SK-N-SH (cell line): ENCODE measurements around the gene BUD31. TPM values are rescaled to one million over a fixed set of nuclear protein-coding genes. Genes with fewer than 3 reads are reported as not detected.

Experiments used
- CTCF ChIA-PET: fragments of 300-600, 350-600 bp; formaldehyde crosslinking; extraction: SDS; loops from one replicate; lab custom pipeline; 2021; lab: Yijun Ruan, JAX
- POLR2A ChIA-PET: fragments of 350-600 bp; sonication (Branson Sonifier 250); formaldehyde crosslinking; extraction: SDS; loops from one replicate; lab custom pipeline; 2020; ENCODE audit warnings: antibody characterized with exemption, inconsistent platforms; lab: Yijun Ruan, JAX
- DNase-seq: peaks from one replicate; pipeline ENCODE4 v3.0.0; 2012
- H2AFZ ChIP-seq: fragments of 200-600 bp; sonication (generic); 2 replicates; pipeline ENCODE4 v1.8.1; 2016; ENCODE audit warnings: antibody characterized with exemption, mild to moderate bottlenecking, low read depth
- H3F3A ChIP-seq: fragments of 200-600 bp; sonication (generic); replicated peaks from 2 replicates; pipeline ENCODE3; 2016; ENCODE audit warnings: antibody characterized with exemption, mild to moderate bottlenecking; ENCODE audit not compliant: insufficient read depth
- H3K27ac ChIP-seq, 2 experiments: fragments of 200-500 bp in 1 of 2; fragments of 200-600 bp in 1 of 2; sonication (Bioruptor generic) in 1 of 2; sonication (generic), shearing (Covaris generic) in 1 of 2; 2 replicates each; pipeline versions ENCODE4 v1.5.1 to v1.6.1; 2014 to 2016; ENCODE audit warnings: low read depth in 2 of 2, inconsistent platforms in 1 of 2, low read length in 1 of 2, mild to moderate bottlenecking in 1 of 2, mixed read lengths in 1 of 2
- H3K27me3 ChIP-seq: fragments of 200-600 bp; sonication (generic), shearing (Covaris generic); 2 replicates; pipeline ENCODE4 v1.6.1; 2016; ENCODE audit warnings: mixed run types; ENCODE audit not compliant: insufficient read depth
- H3K36me3 ChIP-seq, 2 experiments: fragments of 200-500 bp in 1 of 2; fragments of 200-600 bp in 1 of 2; sonication (Bioruptor generic) in 1 of 2; sonication (generic) in 1 of 2; replicated peaks in 1 of 2; 2 replicates each; pipeline versions ENCODE3 to v1.5.1; 2014 to 2016; ENCODE audit warnings: low read length in 1 of 2, mild to moderate bottlenecking in 1 of 2; ENCODE audit not compliant: insufficient read depth in 2 of 2, control insufficient read depth in 1 of 2
- H3K4me1 ChIP-seq, 2 experiments: fragments of 200-500 bp in 1 of 2; fragments of 200-600 bp in 1 of 2; sonication (Bioruptor generic) in 1 of 2; sonication (generic), shearing (Covaris generic) in 1 of 2; 2 replicates each; pipeline versions ENCODE4 v1.5.1 to v1.6.1; 2014 to 2016; ENCODE audit warnings: low read depth in 1 of 2, low read length in 1 of 2, mixed run types in 1 of 2; ENCODE audit not compliant: insufficient read depth in 2 of 2, control insufficient read depth in 1 of 2
- H3K4me2 ChIP-seq: fragments of 200-600 bp; sonication (generic), shearing (Covaris generic); 2 replicates; pipeline ENCODE4 v1.6.1; 2017; ENCODE audit warnings: mixed run types
- H3K4me3 ChIP-seq, 2 experiments: fragments of 200-500 bp in 1 of 2; fragments of 200-600 bp in 1 of 2; sonication (Bioruptor generic) in 1 of 2; sonication (generic), shearing (Covaris generic) in 1 of 2; 2 replicates each; pipeline versions ENCODE4 v1.5.1 to v1.8.1; 2014 to 2016; ENCODE audit warnings: low read depth in 2 of 2, inconsistent platforms in 1 of 2, low read length in 1 of 2, mild to moderate bottlenecking in 1 of 2, mixed read lengths in 1 of 2, moderate library complexity in 1 of 2
- H3K79me2 ChIP-seq: fragments of 200-600 bp; sonication (generic); 2 replicates; pipeline ENCODE4 v1.8.1; 2017; ENCODE audit warnings: mild to moderate bottlenecking; ENCODE audit not compliant: insufficient read depth
- H3K9ac ChIP-seq: fragments of 200-600 bp; sonication (generic); 2 replicates; pipeline ENCODE4 v1.6.1; 2017; ENCODE audit warnings: mixed run types
- H3K9me2 ChIP-seq: fragments of 200-600 bp; sonication (generic); 2 replicates; pipeline ENCODE4 v1.6.1; 2017; ENCODE audit warnings: mixed run types
- H3K9me3 ChIP-seq: fragments of 200-600 bp; sonication (generic); 2 replicates; pipeline ENCODE4 v1.6.1; 2017; ENCODE audit warnings: mixed run types, mild to moderate bottlenecking, moderate library complexity
- H4K20me1 ChIP-seq: fragments of 200-600 bp; sonication (generic); 2 replicates; pipeline ENCODE4 v1.6.1; 2017; ENCODE audit warnings: mild to moderate bottlenecking, mixed run types; ENCODE audit not compliant: insufficient read depth
- CHD2 ChIP-seq: fragments of 150-350 bp; IDR thresholded peaks from 2 replicates; pipeline ENCODE4 v1.6.1; 2018; ENCODE audit warnings: low read length; ENCODE audit not compliant: partially characterized antibody
- CTCF ChIP-seq: fragments of 200-600 bp; sonication (generic); IDR thresholded peaks from 2 replicates; pipeline ENCODE4 v1.6.1; 2017; ENCODE audit warnings: antibody characterized with exemption, mild to moderate bottlenecking, moderate library complexity
- ELF1 ChIP-seq: IDR thresholded peaks from 2 replicates; pipeline ENCODE4 v1.4.0; 2012
- EZH2phosphoT487 ChIP-seq: fragments of 200-600 bp; sonication (generic); IDR thresholded peaks from 2 replicates; pipeline ENCODE4 v1.6.1; 2017; ENCODE audit warnings: low read depth, mixed run types, mild to moderate bottlenecking, antibody characterized with exemption, moderate library complexity, borderline replicate concordance
- FOSL2 ChIP-seq: IDR thresholded peaks from 2 replicates; pipeline ENCODE4 v1.4.0; 2012; ENCODE audit warnings: low read depth, mild to moderate bottlenecking, moderate library complexity, borderline replicate concordance
- GABPA ChIP-seq: IDR thresholded peaks from 2 replicates; pipeline ENCODE4 v1.4.0; 2012; ENCODE audit warnings: low read depth, mild to moderate bottlenecking
- JUND ChIP-seq: IDR thresholded peaks from 2 replicates; pipeline ENCODE4 v1.4.0; 2012
- MAX ChIP-seq: IDR thresholded peaks from 2 replicates; pipeline ENCODE4 v1.4.0; 2012; ENCODE audit warnings: low read depth
- MXI1 ChIP-seq: IDR thresholded peaks from 2 replicates; pipeline ENCODE4 v1.6.1; 2012; ENCODE audit warnings: mild to moderate bottlenecking, low read depth, low read length, improper control_type of control experiment
- NRF1 ChIP-seq: IDR thresholded peaks from 2 replicates; pipeline ENCODE4 v1.6.1; 2012; ENCODE audit warnings: low read depth, mild to moderate bottlenecking, low read length
- REST ChIP-seq: IDR thresholded peaks from 2 replicates; pipeline ENCODE4 v1.6.1; 2012; ENCODE audit warnings: mild to moderate bottlenecking, low read depth, low read length, moderate library complexity
- RFX5 ChIP-seq: IDR thresholded peaks from 2 replicates; pipeline ENCODE4 v1.6.1; 2012; ENCODE audit warnings: mild to moderate bottlenecking, improper control_type of control experiment, low read length
- SIN3A ChIP-seq: IDR thresholded peaks from 2 replicates; pipeline ENCODE4 v1.6.1; 2012; ENCODE audit warnings: low read depth, mild to moderate bottlenecking, low read length, moderate library complexity, borderline replicate concordance
- SMC3 ChIP-seq: IDR thresholded peaks from 2 replicates; pipeline ENCODE4 v1.6.1; 2012; ENCODE audit warnings: low read depth, low read length, improper control_type of control experiment
- TAF1 ChIP-seq: IDR thresholded peaks from 2 replicates; pipeline ENCODE4 v1.6.1; 2012; ENCODE audit warnings: low read depth, mild to moderate bottlenecking, low read length, moderate library complexity, borderline replicate concordance
- TCF12 ChIP-seq: IDR thresholded peaks from 2 replicates; pipeline ENCODE4 v1.4.0; 2012
- TEAD4 ChIP-seq: IDR thresholded peaks from 2 replicates; pipeline ENCODE4 v1.4.0; 2012; ENCODE audit warnings: mild to moderate bottlenecking, borderline replicate concordance; ENCODE audit not compliant: insufficient read depth
- USF2 ChIP-seq: fragments of 150-350 bp; IDR thresholded peaks from 2 replicates; pipeline ENCODE4 v1.6.1; 2017; ENCODE audit warnings: antibody characterized with exemption, low read length, low read depth, borderline replicate concordance
- WGBS: methylation state at CpG from one replicate; pipeline ENCODE4 v1.1.6; 2017; ENCODE audit warnings: low lambda C conversion rate; 5-methylcytosine and 5-hydroxymethylcytosine counted together
- polyA plus RNA-seq, 3 experiments: library from polyadenylated mRNA; depleted of rRNA; stranded (reverse); fragments of >200 nt; gene quantifications; 2 replicates each; pipeline ENCODE4 v1.2.3, GENCODE V29; 2012
- TF ChIP-seq, protein P1 (sequence below): IDR thresholded peaks from 2 replicates; pipeline ENCODE4; 2012
- TF ChIP-seq, protein P2 (sequence below): IDR thresholded peaks from 2 replicates; pipeline ENCODE4 v1.4.0; 2012; ENCODE audit warnings: low read depth, borderline replicate concordance
- TF ChIP-seq, protein P3 (sequence below): IDR thresholded peaks from 2 replicates; pipeline ENCODE4 v1.4.0; 2012; ENCODE audit warnings: low read depth, borderline replicate concordance

Gene BUD31
- polyA plus RNA-seq, 1 of the 3 experiments (the other 2 are of a cell fraction), result 162 TPM

GRCh38 chr7:99392659-99393354, 16.0 kb upstream of the BUD31 start:
- peaks cover 64 to 70% of the 10 kb centered on the region in 2 experiments for H3K36me3 ChIP-seq
- peaks cover 46% of the 10 kb centered on the region for H4K20me1 ChIP-seq
- no peaks in the 10 kb centered on the region for H3K9me3 ChIP-seq
- peaks cover 18% of the 10 kb centered on the region; the same call in 1 of the 2 replicates for H3K79me2 ChIP-seq
- no peak overlapping the region for H3K9ac ChIP-seq
- no peak overlapping the region for H2AFZ ChIP-seq
- POLR2A ChIA-PET, result interaction anchor here (0.7 to 10.2 kb wide), 13 partner anchors 10 to 708 kb away, joined by 3 to 102 read pairs (median 4); partner anchors contain the start of genes AP4M1, BUD31, MCM7 and PDAP1
- peaks cover 0 to 17% of the 10 kb centered on the region in 2 experiments; a peak in 1 of 4 replicates for H3K4me1 ChIP-seq
- peak overlapping the region in 1 of 2 experiments; percentile 67; a peak in 2 of 4 replicates for H3K27ac ChIP-seq
- H3K9me2 ChIP-seq, result no peaks in the 10 kb centered on the region
- peak overlapping the region; percentile 30; the same call in 1 of the 2 replicates for H3K4me2 ChIP-seq
- 44% methylated on average over 66 of the region's 68 CpGs for WGBS
- H3K27me3 ChIP-seq, result no peaks in the 10 kb centered on the region
- DNase-seq, result peak; percentile 95
- CTCF ChIA-PET, result interaction anchor here (0.9 to 3.2 kb wide), 9 partner anchors 10 to 522 kb away, joined by 3 to 11 read pairs (median 3); no protein-coding TSS in a partner anchor
- H3F3A ChIP-seq, result peaks cover 71% of the 10 kb centered on the region
- H3K4me3 ChIP-seq, result peak overlapping the region in 1 of 2 experiments; percentile 41; a peak in 3 of 4 replicates
- no peak for TF ChIP-seq RFX5
- TF ChIP-seq TAF1, result no peak
- TF ChIP-seq MXI1, result peak; percentile 79
- no peak; the same call in 1 of the 2 replicates for TF ChIP-seq MAX
- no peak for TF ChIP-seq NRF1
- no peak for TF ChIP-seq EZH2phosphoT487
- TF ChIP-seq, protein P1, sequence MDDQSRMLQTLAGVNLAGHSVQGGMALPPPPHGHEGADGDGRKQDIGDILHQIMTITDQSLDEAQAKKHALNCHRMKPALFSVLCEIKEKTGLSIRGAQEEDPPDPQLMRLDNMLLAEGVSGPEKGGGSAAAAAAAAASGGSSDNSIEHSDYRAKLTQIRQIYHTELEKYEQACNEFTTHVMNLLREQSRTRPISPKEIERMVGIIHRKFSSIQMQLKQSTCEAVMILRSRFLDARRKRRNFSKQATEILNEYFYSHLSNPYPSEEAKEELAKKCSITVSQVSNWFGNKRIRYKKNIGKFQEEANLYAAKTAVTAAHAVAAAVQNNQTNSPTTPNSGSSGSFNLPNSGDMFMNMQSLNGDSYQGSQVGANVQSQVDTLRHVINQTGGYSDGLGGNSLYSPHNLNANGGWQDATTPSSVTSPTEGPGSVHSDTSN, result peak; percentile 12
- TF ChIP-seq, protein P2, sequence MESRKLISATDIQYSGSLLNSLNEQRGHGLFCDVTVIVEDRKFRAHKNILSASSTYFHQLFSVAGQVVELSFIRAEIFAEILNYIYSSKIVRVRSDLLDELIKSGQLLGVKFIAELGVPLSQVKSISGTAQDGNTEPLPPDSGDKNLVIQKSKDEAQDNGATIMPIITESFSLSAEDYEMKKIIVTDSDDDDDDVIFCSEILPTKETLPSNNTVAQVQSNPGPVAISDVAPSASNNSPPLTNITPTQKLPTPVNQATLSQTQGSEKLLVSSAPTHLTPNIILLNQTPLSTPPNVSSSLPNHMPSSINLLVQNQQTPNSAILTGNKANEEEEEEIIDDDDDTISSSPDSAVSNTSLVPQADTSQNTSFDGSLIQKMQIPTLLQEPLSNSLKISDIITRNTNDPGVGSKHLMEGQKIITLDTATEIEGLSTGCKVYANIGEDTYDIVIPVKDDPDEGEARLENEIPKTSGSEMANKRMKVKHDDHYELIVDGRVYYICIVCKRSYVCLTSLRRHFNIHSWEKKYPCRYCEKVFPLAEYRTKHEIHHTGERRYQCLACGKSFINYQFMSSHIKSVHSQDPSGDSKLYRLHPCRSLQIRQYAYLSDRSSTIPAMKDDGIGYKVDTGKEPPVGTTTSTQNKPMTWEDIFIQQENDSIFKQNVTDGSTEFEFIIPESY, result no peak
- no peak for TF ChIP-seq REST
- no peak for TF ChIP-seq SMC3
- no peak for TF ChIP-seq CTCF
- TF ChIP-seq GABPA, result no peak
- TF ChIP-seq TEAD4, result no peak
- no peak for TF ChIP-seq TCF12
- TF ChIP-seq FOSL2, result no peak
- TF ChIP-seq ELF1, result no peak
- TF ChIP-seq, protein P3, sequence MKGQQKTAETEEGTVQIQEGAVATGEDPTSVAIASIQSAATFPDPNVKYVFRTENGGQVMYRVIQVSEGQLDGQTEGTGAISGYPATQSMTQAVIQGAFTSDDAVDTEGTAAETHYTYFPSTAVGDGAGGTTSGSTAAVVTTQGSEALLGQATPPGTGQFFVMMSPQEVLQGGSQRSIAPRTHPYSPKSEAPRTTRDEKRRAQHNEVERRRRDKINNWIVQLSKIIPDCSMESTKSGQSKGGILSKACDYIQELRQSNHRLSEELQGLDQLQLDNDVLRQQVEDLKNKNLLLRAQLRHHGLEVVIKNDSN, result no peak
- TF ChIP-seq JUND, result 0 out of 2 replicates have a peak, but pooled peaks have one; percentile 3
- TF ChIP-seq SIN3A, result peak; percentile 38; the same call in 1 of the 2 replicates
- TF ChIP-seq CHD2, result no peak
- TF ChIP-seq USF2, result no peak
